Stimulated activated CD8-positive, alpha-beta memory T cell treated with anti-CD3 and anti-CD28 coated beads, Interleukin-7, amount 100 ng/mL, for 1 hour (primary cell): ENCODE results near the gene N4BP2L1.
"Not testable (repeated sequence)": the region's sequence is repeated elsewhere in the genome, so short reads cannot be mapped to it uniquely, and the experiment has no call there.

Source experiments
- DNase-seq, 2 donors: peaks; one replicate each; pipeline ENCODE4 v3.0.0-alpha.2; 2020; ENCODE audit warnings: low read depth in 2 of 2

Gene N4BP2L1

DNA sequence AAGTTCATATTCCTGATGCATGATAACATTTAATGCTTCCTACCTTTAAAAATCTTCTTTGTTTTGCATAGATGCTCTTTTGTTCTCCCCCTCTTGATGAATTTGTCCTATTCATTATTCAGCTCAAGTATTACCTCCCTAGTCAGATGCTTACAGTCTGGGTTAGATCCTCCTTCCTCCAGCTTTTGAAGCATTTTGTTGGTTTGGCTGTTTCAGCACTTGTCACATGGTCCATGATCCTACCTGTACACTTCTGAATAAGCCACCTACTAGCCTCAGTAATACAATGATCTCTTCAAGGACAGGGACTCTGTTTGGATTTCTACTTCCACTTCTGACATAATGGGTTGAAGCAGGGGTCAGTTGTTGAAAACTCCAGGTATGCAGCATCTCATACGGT is 37.4 kb downstream of the N4BP2L1 start:
- no peak for DNase-seq

DNA sequence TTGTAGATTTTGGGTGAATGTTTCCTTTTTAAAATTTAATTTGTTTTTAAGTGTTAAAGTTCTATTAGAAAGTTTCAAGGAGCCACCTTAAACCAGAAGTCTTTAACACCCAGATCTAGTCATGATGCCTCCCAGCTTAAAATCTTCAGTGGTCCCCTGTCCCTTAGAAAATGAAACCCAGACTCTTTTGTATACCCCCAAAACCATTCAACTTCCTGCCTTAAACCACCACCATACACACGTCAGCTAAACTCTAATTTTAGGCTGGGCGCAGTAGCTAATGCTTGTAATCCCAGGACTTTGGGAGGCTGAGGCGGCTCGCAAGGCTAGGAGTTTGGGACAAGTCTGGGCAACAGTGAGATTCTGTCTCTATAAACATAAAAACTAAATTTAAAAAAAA is 37.9 kb downstream of the N4BP2L1 start:
- DNase-seq, result no peak

DNA sequence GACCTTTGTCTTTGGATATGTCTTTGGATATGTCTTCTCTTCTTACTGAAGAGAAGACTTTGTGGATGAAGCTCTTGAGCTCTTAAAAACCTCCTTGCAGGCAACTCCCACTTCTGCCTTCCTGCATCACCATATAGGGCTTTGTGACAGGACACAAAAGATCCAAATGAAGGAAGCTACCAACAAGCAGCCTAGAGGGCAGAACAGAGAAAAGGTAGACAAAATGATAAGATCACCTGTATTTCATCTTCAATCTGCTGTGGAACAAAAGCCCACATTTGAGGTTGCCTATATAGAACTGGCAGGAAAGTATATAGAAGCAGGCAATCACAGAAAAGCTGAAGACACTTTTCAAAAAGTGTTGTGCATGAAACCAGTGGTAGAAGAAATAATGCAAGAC is 42.5 kb downstream of the N4BP2L1 start:
- DNase-seq, result no peak

DNA sequence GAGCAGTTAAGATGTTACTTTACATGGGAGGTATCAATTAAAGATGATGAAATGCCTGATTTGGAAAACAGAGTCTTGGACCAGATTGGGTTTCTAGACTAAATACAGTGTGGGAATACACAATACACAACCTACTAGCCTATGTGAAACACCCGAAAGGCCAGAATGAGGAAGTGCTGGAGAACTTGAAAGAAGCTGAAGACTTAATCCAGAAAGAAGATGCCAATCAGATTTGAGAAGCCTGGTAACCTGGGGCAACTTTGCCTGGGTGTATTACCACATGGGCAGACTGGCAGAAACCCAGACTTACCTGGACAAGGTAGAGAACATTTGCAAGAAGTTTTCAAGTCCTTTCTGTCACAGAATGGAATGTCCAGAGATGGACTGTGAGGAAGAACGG is 43.2 kb downstream of the N4BP2L1 start:
- no peak for DNase-seq

DNA sequence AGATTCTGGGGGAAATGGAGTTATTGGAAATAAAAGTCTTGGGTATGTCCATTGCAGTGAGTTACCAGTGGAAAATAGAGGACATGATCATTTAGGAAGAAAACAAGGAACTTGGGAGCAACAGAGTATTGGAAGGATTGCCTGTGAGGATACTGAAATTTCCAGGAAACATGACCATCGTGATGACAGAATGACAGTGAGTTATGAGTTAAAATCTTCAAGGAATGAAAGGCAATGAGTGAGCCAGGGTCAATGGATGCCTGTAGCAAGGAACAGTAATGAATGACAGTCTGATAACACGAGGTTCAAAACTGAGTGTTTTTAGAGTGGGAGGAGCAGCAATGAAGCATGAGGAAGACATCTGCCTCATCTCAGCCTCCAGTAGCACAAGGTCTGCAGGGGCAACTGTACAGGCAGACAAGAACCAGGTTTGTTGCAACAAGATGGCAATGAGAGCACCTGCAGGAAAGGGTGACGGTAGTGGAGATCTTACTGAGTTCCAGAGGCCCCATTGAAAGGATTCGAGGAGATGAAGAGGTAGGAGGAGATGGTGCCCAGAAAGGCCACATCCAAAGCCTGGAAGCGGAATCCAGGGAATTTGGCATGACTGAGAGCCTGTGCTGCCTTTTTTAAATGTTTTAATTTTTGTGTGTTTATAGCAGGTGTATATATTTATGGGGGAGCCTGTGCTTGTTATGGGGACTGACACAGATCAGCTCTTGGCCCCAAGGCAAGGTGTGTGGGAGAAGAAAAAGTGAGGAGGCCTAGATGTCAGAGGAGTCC is 43.9 kb downstream of the N4BP2L1 start:
- DNase-seq, result no peak

DNA sequence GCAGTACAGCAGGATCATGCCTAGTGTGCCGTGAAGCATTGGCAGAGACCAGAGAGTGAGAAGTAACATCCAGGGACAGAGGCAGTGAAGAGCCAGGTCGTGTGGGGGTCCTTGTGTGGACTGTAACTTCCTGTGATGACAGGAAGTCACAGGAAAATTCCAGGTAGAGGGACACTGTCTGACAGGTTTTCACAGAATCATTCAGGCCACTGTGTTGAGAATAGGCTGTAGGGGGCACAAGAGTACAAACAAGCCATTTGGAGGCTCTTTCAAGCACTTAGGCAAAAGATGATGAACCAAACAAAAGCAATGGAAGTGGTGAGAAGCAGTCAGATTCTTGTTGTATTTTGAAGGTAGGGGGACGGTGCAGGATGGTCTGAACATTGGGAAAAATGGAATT is 46.4 kb downstream of the N4BP2L1 start:
- no peak for DNase-seq

- DNase-seq, result no peak
Measured at GRCh38 chr13:32378012-32378411, 49.9 kb downstream of the N4BP2L1 start.

- no peak for DNase-seq
Measured at GRCh38 chr13:32376642-32377415, 51.1 kb downstream of the N4BP2L1 start.

DNA sequence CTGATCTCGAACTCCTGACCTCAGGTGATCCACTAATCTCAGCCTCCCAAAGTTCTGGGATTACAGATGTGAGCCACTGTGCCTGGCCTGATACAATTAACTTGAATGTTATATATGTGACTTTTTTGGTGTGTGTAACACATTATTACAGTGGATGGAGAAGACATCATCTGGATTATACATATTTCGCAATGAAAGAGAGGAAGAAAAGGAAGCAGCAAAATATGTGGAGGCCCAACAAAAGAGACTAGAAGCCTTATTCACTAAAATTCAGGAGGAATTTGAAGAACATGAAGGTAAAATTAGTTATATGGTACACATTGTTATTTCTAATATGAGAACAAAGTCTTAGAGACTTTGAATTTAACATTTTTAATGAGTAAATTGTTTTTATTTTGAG is 57.1 kb downstream of the N4BP2L1 start:
- no peak for DNase-seq

- no peak for DNase-seq
Measured at GRCh38 chr13:32362574-32362973, 65.4 kb downstream of the N4BP2L1 start.

DNA sequence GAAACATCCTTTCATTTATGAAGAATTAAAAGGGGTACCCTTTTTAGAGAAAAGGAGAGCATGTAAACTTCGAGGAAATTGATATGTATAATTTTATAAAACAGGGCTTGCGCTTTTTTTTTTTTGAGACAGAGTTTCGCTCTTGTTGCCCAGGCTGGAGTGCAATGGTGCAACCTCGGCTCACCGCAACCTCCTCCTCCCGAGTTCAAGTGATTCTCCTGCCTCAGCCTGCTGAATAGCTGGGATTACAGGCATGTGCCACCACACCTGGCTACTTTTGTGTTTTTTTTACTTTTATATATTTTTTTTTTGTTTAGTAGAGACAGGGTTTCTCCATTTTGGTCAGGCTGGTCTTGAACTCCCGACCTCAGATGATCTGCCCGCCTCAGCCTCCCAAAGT is 72.0 kb downstream of the N4BP2L1 start:
- not testable (repeated sequence) for DNase-seq

DNA sequence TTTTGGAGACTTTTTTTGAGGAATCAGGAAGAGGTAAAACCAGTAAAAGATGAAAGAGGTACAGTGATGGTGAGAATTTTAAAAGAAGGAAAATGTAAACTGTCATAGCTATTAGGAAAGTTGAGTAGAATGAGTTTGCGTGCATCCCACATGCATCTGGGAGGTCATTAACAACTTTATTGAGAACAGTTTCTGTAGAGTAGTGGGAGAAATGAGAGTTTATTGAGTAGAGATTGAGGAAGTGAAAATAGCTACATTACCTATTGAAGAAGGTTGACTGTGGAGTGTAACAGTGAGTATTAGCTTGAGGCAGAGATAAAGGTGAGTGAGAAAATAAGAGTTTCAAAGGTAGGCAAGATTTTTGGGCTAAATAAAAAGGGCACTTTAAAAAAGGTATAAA is 73.9 kb downstream of the N4BP2L1 start:
- no peak for DNase-seq

GRCh38 chr13:32350839-32351441 is 77.0 kb downstream of the N4BP2L1 start:
- not testable (repeated sequence) for DNase-seq
